ENCODE data around the gene SRRM5.

SRRM5 gene, protein sequence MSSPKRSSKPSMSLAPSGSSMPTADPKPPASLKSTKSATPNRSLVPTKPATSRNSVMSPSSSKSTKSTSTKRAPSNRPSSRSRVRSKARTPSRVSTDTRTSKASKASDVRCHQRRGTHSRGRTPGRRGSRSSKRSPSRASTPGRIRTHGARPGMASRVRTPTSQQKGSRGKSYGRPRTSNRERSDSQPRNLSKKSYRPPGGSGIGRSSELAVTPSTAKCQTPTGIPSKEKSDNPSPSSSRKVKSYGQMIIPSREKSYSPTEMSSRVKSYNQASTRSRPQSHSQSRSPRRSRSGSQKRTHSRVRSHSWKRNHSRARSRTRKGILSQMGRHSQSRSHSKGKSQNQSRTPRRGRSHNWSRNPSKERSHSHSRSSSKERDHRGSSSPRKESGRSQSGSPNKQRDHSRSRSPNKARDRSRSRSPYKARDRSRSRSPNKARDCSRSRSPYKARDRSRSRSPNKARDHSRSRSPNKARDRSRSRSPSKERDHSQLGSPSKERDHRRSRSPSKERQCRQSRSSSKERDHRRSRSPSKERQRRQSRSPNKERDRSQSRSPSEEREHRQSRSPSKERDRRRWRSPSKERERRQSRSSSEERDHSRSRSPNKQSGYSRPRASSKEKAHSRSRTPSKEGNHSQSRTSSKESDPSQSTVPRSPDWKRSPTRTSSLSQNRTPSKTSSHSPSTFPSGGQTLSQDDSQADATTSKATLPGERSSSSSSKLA

GRCh38 chr19:43611788-43612187 is at the start of gene SRRM5:
Gene SRRM5 (plus strand): TSS chr19:43612088. CDS start chr19:43612122, 34 bp downstream.
- no peak for TF ChIP-seq CTCF (conservative IDR thresholded peaks at IDR 0.05)
- no peak within 1 kb of the TSS for H3K27ac ChIP-seq

DNA sequence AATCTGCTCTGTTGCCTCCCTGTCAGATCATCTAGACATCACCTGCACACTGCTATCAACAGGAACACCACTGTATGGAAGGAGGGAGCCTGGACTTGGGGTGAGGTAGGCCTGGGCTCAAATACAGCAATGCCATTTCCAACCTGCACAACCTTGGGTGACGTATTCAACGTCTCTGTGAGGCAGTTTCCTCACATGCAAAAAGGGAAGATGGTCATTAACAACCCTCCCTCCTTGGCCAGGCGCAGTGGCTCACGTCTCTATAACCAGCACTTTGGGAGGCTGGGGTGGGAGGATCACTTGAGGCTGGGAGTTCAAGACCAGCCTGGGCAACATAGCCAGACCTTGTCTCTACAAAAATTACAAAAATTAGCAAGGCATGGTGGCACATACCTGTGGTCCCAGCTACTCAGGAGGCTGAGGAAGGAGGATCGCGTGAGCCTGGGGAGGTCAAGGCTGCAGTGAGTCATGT is 49.6 kb upstream of the SRRM5 start:
- no peak for TF ChIP-seq CTCF (conservative IDR thresholded peaks at IDR 0.05)
- H3K27ac ChIP-seq, result no peak overlapping the region

GRCh38 chr19:43562698-43563241 is 49.1 kb upstream of the SRRM5 start:
- no peak overlapping the region for H3K27ac ChIP-seq
- TF ChIP-seq CTCF (conservative IDR thresholded peaks at IDR 0.05), result no peak

DNA sequence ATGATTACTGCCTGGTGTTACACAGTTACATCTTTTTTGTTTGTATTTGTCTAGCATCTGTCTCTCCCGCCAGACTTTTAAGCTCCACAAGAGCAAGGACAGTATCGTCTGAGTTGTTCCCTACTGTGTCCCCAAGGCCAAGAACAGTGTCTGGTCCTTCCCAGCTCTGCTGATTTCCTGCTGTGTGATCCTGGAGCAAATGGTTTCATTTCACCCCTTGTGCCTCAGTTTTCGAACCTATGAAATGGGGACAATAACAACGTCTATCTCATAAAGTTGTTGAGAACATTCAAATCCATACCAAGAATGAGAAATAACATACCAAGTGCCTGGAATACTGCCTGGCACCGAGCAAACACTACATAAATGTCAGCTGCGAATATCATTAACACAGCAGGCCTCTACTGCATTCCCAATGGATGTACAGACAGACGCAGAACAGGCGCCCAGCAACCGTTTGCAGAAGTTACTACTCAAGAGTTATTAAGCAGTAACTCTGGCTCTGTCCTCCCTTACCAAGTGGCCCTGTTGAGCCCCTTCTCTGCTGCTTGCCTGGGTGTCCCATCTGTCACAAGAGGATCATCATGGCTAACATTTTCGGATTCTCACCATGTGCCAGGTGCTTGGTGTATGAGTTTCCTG is 48.0 kb upstream of the SRRM5 start:
- H3K27ac ChIP-seq, result no peak overlapping the region
- no peak for TF ChIP-seq CTCF (conservative IDR thresholded peaks at IDR 0.05)

GRCh38 chr19:43564800-43565199 is 47.1 kb upstream of the SRRM5 start:
- TF ChIP-seq CTCF (conservative IDR thresholded peaks at IDR 0.05), result no peak
- H3K27ac ChIP-seq, result no peak overlapping the region

GRCh38 chr19:43569657-43570056 is 42.2 kb upstream of the SRRM5 start:
- TF ChIP-seq CTCF (conservative IDR thresholded peaks at IDR 0.05), result no peak
- H3K27ac ChIP-seq, result no peak overlapping the region

Data from VCaP (cell line).